H1 (cell line): ENCODE measurements around the gene MAS1. TPM values are rescaled to one million over a fixed set of nuclear protein-coding genes. Genes with fewer than 3 reads are reported as not detected.

Experiments used
- CTCF ChIA-PET: fragments of 300-600 bp; sonication (Branson Sonifier 250); formaldehyde crosslinking; loops from one replicate; lab custom pipeline; 2021; ENCODE audit not compliant: partially characterized antibody; lab: Charles Lee
- POLR2A ChIA-PET: fragments of 300-600 bp; sonication (Branson Sonifier 250); formaldehyde crosslinking; loops from one replicate; lab custom pipeline; 2021; ENCODE audit warnings: inconsistent platforms; ENCODE audit not compliant: partially characterized antibody; lab: Charles Lee
- DNase-seq, 2 experiments: peaks; one replicate each; pipeline versions ENCODE4 v3.0.0 to v3.0.0-alpha.2; 2010 to 2022; ENCODE audit warnings: low spot score in 2 of 2, low read depth in 1 of 2, mixed read lengths in 1 of 2
- FAIRE-seq: peaks from 2 replicates; lab custom pipeline; 2011; peaks lifted over from hg19 to GRCh38; lab: Jason Lieb, UNC
- H2AFZ ChIP-seq: 2 replicates; pipeline ENCODE4 v1.8.1; 2012; ENCODE audit warnings: low read length, inconsistent platforms
- H2AK5ac ChIP-seq: 2 replicates; pipeline ENCODE4 v1.6.1; 2013; ENCODE audit warnings: low read depth, low read length
- H2BK120ac ChIP-seq: replicated peaks from 2 replicates; pipeline ENCODE3; 2013; ENCODE audit warnings: low read depth, low read length, inconsistent platforms
- H2BK12ac ChIP-seq: 2 replicates; pipeline ENCODE4 v1.6.1; 2013; ENCODE audit warnings: low read depth, low read length
- H2BK15ac ChIP-seq: 2 replicates; pipeline ENCODE4 v1.6.1; 2013; ENCODE audit warnings: low read length
- H2BK20ac ChIP-seq: 2 replicates; pipeline ENCODE4 v1.6.1; 2013; ENCODE audit warnings: low read length
- H2BK5ac ChIP-seq: 2 replicates; pipeline ENCODE4 v1.6.1; 2013; ENCODE audit warnings: low read depth, low read length
- H3K14ac ChIP-seq: 2 replicates; pipeline ENCODE4 v1.6.1; 2013; ENCODE audit warnings: inconsistent platforms; ENCODE audit not compliant: insufficient read length
- H3K18ac ChIP-seq: 2 replicates; pipeline ENCODE4 v1.6.1; 2013; ENCODE audit warnings: low read length; ENCODE audit errors: extremely low read depth
- H3K23ac ChIP-seq: 2 replicates; pipeline ENCODE4 v1.6.1; 2013; ENCODE audit warnings: inconsistent platforms; ENCODE audit not compliant: insufficient read length
- H3K23me2 ChIP-seq: 2 replicates; pipeline ENCODE4 v1.6.1; 2013; ENCODE audit warnings: low read depth, low read length
- H3K27ac ChIP-seq: 2 replicates; pipeline ENCODE4 v1.6.1; 2011; ENCODE audit warnings: low read depth, low read length, inconsistent platforms
- H3K27me3 ChIP-seq, 4 experiments: replicated peaks in 1 of 4; 1 replicate in 1 of 4; 2 replicates in 3 of 4; pipeline versions ENCODE4 v1.6.1 to v1.8.1; 2011 to 2013; ENCODE audit warnings: low read length in 3 of 4, mild to moderate bottlenecking in 3 of 4, inconsistent platforms in 2 of 4, mixed read lengths in 2 of 4, moderate library complexity in 1 of 4; ENCODE audit not compliant: control insufficient read depth in 3 of 4, insufficient read depth in 3 of 4; ENCODE audit errors: extremely low read depth in 1 of 4
- H3K36me3 ChIP-seq, 4 experiments: 2 replicates each; pipeline versions ENCODE4 v1.6.1 to v1.8.1; 2011 to 2013; ENCODE audit warnings: mild to moderate bottlenecking in 4 of 4, low read length in 3 of 4, moderate library complexity in 2 of 4, control low read depth in 1 of 4, inconsistent platforms in 1 of 4; ENCODE audit not compliant: insufficient read depth in 4 of 4, control insufficient read depth in 2 of 4
- H3K4ac ChIP-seq: replicated peaks from 2 replicates; pipeline ENCODE3; 2013; ENCODE audit warnings: low read length, low read depth, mixed read lengths, inconsistent platforms; ENCODE audit not compliant: insufficient read length
- H3K4me1 ChIP-seq, 4 experiments: replicated peaks in 1 of 4; 1 replicate in 1 of 4; 2 replicates in 3 of 4; pipeline versions ENCODE4 v1.6.1 to v1.8.1; 2011 to 2013; ENCODE audit warnings: low read length in 3 of 4, inconsistent platforms in 2 of 4, mixed read lengths in 1 of 4; ENCODE audit not compliant: insufficient read depth in 4 of 4, control insufficient read depth in 3 of 4
- H3K4me2 ChIP-seq, 2 experiments: 2 replicates each; pipeline versions ENCODE4 v1.6.1 to v1.8.1; 2011 to 2013; ENCODE audit warnings: low read depth in 2 of 2, low read length in 2 of 2, control low read depth in 1 of 2, inconsistent platforms in 1 of 2, mild to moderate bottlenecking in 1 of 2; ENCODE audit not compliant: insufficient read depth in 1 of 2
- H3K4me3 ChIP-seq, 4 experiments: fragments of 200-600, 300-600 bp in 1 of 4; sonication (generic), shearing (Covaris generic), sonication (Bioruptor Twin) in 1 of 4; 2 replicates each; pipeline versions ENCODE4 v1.5.1 to v1.8.1; 2011 to 2016; ENCODE audit warnings: low read length in 4 of 4, low read depth in 3 of 4, control low read depth in 2 of 4, inconsistent platforms in 2 of 4, mild to moderate bottlenecking in 2 of 4, mixed read lengths in 1 of 4, moderate library complexity in 1 of 4; ENCODE audit not compliant: insufficient read depth in 2 of 4; ENCODE audit errors: extremely low read depth in 1 of 4
- H3K56ac ChIP-seq: replicated peaks from 2 replicates; pipeline ENCODE3; 2013; ENCODE audit warnings: low read depth, mild to moderate bottlenecking, mixed read lengths, low read length, inconsistent platforms; ENCODE audit not compliant: insufficient read length
- H3K79me1 ChIP-seq: 2 replicates; pipeline ENCODE4 v1.6.1; 2013; ENCODE audit warnings: low read depth, low read length, control low read depth
- H3K79me2 ChIP-seq, 2 experiments: 2 replicates each; pipeline versions ENCODE4 v1.6.1 to v1.8.1; 2012 to 2013; ENCODE audit warnings: low read length in 2 of 2, mild to moderate bottlenecking in 2 of 2, inconsistent platforms in 1 of 2; ENCODE audit not compliant: insufficient read depth in 2 of 2, control insufficient read depth in 1 of 2
- H3K9ac ChIP-seq, 4 experiments: replicated peaks in 1 of 4; 1 replicate in 1 of 4; 2 replicates in 3 of 4; pipeline versions ENCODE4 v1.6.1 to v1.8.1; 2011 to 2013; ENCODE audit warnings: low read depth in 3 of 4, low read length in 3 of 4, control low read depth in 2 of 4, mild to moderate bottlenecking in 2 of 4, moderate library complexity in 2 of 4, inconsistent platforms in 1 of 4; ENCODE audit errors: extremely low read depth in 1 of 4
- H3K9me3 ChIP-seq, 2 experiments: 2 replicates each; pipeline versions ENCODE4 v1.6.1 to v1.8.1; 2012 to 2013; ENCODE audit warnings: mild to moderate bottlenecking in 2 of 2, moderate library complexity in 2 of 2, control low read depth in 1 of 2, inconsistent platforms in 1 of 2, low read depth in 1 of 2, low read length in 1 of 2, mixed read lengths in 1 of 2; ENCODE audit not compliant: insufficient read depth in 2 of 2
- H4K20me1 ChIP-seq, 2 experiments: replicated peaks in 1 of 2; 2 replicates each; pipeline versions ENCODE3 to v1.8.1; 2011 to 2013; ENCODE audit warnings: inconsistent platforms in 2 of 2, low read length in 2 of 2, mild to moderate bottlenecking in 1 of 2; ENCODE audit not compliant: insufficient read depth in 2 of 2, control insufficient read depth in 1 of 2
- H4K5ac ChIP-seq: 2 replicates; pipeline ENCODE4 v1.6.1; 2013; ENCODE audit warnings: low read length, low read depth, mixed read lengths, inconsistent platforms; ENCODE audit not compliant: insufficient read length
- H4K8ac ChIP-seq: 2 replicates; pipeline ENCODE4 v1.8.0; 2013; ENCODE audit warnings: mild to moderate bottlenecking, moderate library complexity, low read length, inconsistent platforms; ENCODE audit not compliant: insufficient read depth; ENCODE audit errors: extremely low read depth
- H4K91ac ChIP-seq: replicated peaks from 2 replicates; pipeline ENCODE3; 2013; ENCODE audit warnings: low read length, mixed read lengths, inconsistent platforms; ENCODE audit not compliant: insufficient read length
- BACH1 ChIP-seq: IDR thresholded peaks from 2 replicates; pipeline ENCODE4 v1.6.1; 2012; ENCODE audit warnings: low read length, improper control_type of control experiment
- EGR1 ChIP-seq: IDR thresholded peaks from 2 replicates; pipeline ENCODE4 v1.6.1; 2011; ENCODE audit warnings: low read depth, low read length, borderline replicate concordance
- HDAC6 ChIP-seq: IDR thresholded peaks from one replicate; pipeline ENCODE4 v1.7.1; 2012; ENCODE audit warnings: low read depth, mild to moderate bottlenecking, inconsistent platforms, low read length, moderate library complexity
- ZNF274 ChIP-seq: IDR thresholded peaks from 2 replicates; pipeline ENCODE4 v1.7.0; 2012; ENCODE audit warnings: low read length, borderline replicate concordance; ENCODE audit errors: extremely low read depth
- WGBS, 2 experiments: shearing (Covaris generic) in 1 of 2; methylation state at CpG; one replicate each; pipeline versions ENCODE4 v1.1.6 to v1.1.7; 2013 to 2015; ENCODE audit warnings: low lambda C conversion rate in 2 of 2, mixed read lengths in 2 of 2, inconsistent platforms in 1 of 2, low coverage in 1 of 2, missing lambda C conversion rate in 1 of 2; ENCODE audit not compliant: insufficient replicate concordance in 2 of 2, insufficient coverage in 1 of 2, insufficient read length in 1 of 2; ENCODE audit errors: extremely low coverage in 1 of 2, missing lambda C conversion rate in 1 of 2; 5-methylcytosine and 5-hydroxymethylcytosine counted together
- polyA plus RNA-seq, 7 experiments: library from polyadenylated mRNA; depleted of rRNA in 3 of 7; stranded (reverse) in 5 of 7; unstranded in 2 of 7; fragments of >200 nt in 5 of 7; fragments of 200-250 nt in 2 of 7; gene quantifications; 1 replicate in 5 of 7; 2 replicates in 1 of 7; 4 replicates in 1 of 7; pipeline versions ENCODE4 v1.2.1 to v1.2.3, GENCODE V29; 2011 to 2013; ENCODE audit warnings: missing spikeins in 2 of 7, mixed read lengths in 2 of 7
- total RNA-seq: library from RNA; stranded (reverse); fragmentation: NEBNext Ultra II Directional; extraction: Animal tissue kit (Norgen Biotek cat#: 25700); gene quantifications from 2 replicates; pipeline ENCODE4 v1.2.1, GENCODE V29; 2021

MAS1 gene
- total and polyA plus RNA-seq, 2 of the 8 experiments (the other 6 are each of a cell fraction or from before 2014, with no cell fraction given): 0.02 TPM; not detected in 1

GRCh38 chr6:159902620-159903019, 11.8 kb downstream of the MAS1 start:
- WGBS, 2 experiments: 89% methylated on average over 9 of the region's 9 CpGs; no CpG with 5 or more reads in 1 of the 2 experiments
- H2AK5ac ChIP-seq: no peak overlapping the region
- ChIA-PET POLR2A (no interaction called here), CTCF (no interaction called here)
- H3K79me1 ChIP-seq: no peaks in the 10 kb centered on the region
- H4K5ac ChIP-seq: no peak overlapping the region
- H3K36me3 ChIP-seq: no peaks in the 10 kb centered on the region
- H4K8ac ChIP-seq: no peak overlapping the region
- H3K9ac ChIP-seq: no peak overlapping the region
- no peak overlapping the region for H3K23ac ChIP-seq
- no peaks in the 10 kb centered on the region for H3K4me1 ChIP-seq
- no peak overlapping the region for H2BK120ac ChIP-seq
- no peaks in the 10 kb centered on the region for H3K9me3 ChIP-seq
- no peak overlapping the region for H2BK15ac ChIP-seq
- 0 out of 7 replicates have a peak, but pooled peaks cover 0 to 2% (median 0%) of the 10 kb centered on the region in 4 experiments for H3K27me3 ChIP-seq
- H3K56ac ChIP-seq: no peak overlapping the region
- no peak overlapping the region for H2BK12ac ChIP-seq
- H3K14ac ChIP-seq: no peak overlapping the region
- no peak for TF ChIP-seq HDAC6
- TF ChIP-seq EGR1: no peak
- TF ChIP-seq ZNF274: no peak
- TF ChIP-seq BACH1: no peak
- no peak overlapping the region for H4K91ac ChIP-seq
- no peak overlapping the region for H2BK20ac ChIP-seq
- H2AFZ ChIP-seq: no peak overlapping the region
- H3K4ac ChIP-seq: no peak overlapping the region
- H2BK5ac ChIP-seq: no peak overlapping the region
- no peak overlapping the region for H3K4me3 ChIP-seq
- no peak overlapping the region for H3K4me2 ChIP-seq
- no peak for FAIRE-seq
- H3K79me2 ChIP-seq: no peaks in the 10 kb centered on the region
- H3K18ac ChIP-seq: no peak overlapping the region
- no peak overlapping the region for H3K27ac ChIP-seq
- no peak for DNase-seq
- H3K23me2 ChIP-seq: no peaks in the 10 kb centered on the region; the same call in 1 of the 2 replicates
- H4K20me1 ChIP-seq: no peaks in the 10 kb centered on the region
